Stimulated activated CD8-positive, alpha-beta memory T cell treated with anti-CD3 and anti-CD28 coated beads, Interleukin-15, amount 100 ng/mL, for 24 hours (primary cell): ENCODE data around the gene KCND2.

Source experiments
- DNase-seq: peaks from one replicate; pipeline ENCODE4 v3.0.0-alpha.2; 2020; ENCODE audit warnings: low read depth

The KCND2 gene

DNA sequence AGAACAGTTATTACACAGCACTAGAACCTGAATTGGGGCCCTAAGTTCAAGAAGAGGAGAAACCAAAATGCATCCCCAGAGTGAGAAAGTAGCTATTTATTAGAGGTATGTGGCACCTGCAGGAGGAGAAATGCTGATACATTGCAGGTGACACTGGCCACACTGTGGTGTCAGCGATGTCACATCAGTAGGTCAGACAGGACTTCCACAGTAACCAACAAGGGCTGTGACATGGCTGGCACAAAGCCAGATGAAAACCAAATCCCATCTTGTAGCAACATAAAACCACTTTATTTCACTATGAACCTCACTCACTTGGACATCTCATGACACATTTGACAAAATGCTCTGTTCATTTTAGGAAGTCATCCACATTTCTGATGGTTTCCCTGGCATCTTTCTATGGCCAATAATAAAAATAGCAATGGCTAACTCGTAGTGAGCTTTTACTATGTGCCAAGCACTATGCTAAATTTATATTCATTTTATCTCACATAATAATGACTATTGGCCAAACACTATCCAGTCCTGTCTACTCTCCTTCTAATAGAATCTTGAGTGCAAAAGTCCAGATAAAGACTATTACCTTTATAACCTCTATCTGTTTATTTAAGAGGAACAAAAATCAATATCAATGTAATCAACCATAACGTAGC is 430.7 kb downstream of the KCND2 start:
- DNase-seq = no peak

DNA sequence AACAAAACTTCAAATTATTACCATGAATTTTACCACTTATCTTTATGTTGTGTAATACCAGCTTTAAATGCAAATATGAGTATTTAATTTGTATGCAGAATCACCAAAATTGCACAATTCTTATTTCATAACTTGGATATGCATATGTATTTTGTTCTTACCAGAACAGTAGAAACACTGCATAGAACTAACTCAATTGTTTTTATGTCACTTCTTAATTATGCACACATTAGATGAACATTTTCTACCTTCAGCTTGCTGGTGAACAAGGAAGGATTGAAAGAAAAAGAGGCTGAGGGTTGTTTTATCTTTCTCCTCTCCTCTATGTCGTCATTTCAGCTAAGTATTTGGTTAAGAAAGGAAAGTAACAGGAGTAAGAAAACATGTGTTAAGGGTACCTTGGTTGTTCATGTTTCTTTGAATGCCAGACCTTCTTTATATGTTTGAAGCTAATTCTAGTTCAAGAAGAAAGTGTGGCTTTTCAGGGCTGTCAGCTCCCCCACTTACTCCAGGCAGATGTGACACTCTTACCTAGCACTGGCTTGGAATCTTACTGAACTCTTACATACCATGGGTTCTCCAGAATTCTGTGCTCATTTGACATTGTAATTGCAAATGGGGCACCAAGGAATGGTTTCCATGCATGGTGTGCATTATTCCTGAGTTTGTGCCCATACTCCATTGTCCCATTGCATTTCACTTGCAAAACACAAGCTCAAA is 436.4 kb downstream of the KCND2 start:
- no peak for DNase-seq

DNA sequence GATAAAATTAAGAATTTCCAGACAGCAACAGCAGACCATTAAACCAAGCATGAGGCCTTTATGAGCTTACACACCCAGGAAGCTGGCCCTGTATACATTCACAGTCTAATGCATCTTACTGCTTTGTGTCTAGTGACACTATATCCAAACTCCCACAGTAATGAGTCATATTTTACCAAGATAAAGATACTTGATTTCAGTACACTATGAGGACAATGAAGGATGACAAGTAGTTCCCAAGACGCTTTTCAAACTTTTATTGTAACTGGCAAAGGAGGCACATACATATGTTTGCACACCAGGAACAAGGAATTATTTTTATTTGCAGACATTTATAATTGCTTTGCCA is 437.0 kb downstream of the KCND2 start:
- DNase-seq = no peak

DNA sequence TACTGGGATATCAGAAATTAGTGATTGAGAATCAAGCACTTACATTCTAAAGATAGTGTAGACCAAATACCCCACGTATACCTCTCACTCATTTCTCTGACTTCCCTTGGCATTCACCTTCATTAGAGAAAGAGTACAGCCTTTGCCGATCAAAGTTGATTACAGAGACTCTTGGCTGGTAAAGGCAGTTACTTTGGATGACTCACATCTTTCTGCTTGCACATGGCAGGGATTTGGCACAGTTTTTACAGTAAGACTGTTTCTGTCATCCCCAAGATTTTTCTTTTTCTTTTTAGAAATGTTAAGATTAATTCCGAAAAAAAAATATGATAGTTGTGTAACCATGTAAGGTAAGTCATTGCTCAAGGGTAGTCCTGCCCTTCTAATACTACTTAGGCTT is 442.0 kb downstream of the KCND2 start:
- DNase-seq = no peak

DNA sequence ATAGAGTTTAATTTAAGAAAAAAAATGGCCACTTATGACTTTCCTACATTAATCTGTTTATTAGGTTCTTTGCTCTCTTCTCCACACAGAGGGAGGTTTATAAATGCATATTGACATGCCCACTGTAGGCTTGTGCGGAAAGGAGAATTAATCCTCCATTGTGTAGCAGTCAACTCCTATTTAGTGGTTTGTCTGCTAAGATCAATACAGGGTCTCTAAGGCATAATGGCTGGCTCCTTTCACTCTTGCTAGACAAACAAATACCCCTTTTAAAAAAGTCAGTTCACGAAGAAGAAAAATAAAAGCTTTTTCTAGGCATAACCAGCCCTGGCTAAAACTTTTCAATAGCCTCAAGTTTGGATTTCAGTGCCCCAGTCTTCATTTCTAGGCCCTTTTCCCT is 443.3 kb downstream of the KCND2 start:
- no peak for DNase-seq

DNA sequence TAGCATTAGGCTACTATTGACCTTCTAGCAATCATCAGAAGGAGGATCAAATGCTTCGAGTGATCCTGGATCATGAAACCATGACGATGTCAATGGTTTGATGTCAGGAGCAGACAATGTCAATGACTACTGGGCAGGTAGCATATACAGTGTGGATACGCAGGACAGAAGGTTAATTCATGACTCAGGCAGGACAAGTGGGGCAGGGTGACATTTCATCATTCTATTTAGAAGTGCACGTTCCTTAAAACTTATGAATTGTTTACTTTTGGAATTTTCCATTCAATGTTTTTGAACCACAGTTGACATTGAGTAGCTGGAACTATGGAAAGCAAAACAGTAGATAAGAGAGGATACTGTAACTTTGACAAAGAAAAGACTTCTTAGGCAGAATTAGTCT is 444.2 kb downstream of the KCND2 start:
- no peak for DNase-seq

DNA sequence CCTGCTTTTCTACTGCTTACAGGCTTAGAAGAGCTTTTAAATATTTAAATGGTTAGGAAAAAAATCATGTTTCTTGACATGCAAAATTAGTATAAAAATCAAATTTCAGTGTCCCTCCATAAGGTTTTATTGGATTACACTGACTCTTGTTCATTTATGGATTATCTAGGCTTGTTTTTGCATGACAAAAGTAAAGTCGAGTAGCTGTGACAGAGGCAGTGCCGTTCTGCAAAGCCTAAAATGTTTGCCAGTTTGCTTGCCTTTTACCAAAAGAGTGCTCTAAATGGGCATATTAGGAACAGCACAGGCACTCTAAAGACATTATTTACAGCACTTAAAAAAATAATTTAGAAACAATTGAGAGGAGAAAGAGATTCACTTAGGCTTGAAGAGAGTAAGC is 445.4 kb downstream of the KCND2 start:
- no peak for DNase-seq

DNA sequence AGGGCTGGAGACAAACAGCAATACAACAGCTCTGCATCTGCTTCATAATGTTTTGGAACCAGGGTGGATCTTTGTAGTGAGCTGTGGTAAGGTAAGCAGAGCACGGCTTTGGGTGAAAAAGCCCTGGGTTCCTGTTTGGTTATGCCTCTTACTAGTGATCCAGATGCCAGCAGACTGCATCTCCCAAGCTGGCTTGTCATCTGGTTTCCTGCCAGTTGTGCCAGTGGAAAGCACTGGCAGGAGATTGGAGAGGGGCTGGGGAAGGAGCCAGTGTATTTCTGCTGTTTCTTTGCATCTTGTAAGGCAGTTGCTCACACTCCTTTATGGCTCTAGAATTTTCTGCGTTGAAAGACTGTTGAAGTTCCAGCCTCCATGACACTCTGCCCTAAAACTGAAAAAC is 447.3 kb downstream of the KCND2 start:
- DNase-seq = no peak

DNA sequence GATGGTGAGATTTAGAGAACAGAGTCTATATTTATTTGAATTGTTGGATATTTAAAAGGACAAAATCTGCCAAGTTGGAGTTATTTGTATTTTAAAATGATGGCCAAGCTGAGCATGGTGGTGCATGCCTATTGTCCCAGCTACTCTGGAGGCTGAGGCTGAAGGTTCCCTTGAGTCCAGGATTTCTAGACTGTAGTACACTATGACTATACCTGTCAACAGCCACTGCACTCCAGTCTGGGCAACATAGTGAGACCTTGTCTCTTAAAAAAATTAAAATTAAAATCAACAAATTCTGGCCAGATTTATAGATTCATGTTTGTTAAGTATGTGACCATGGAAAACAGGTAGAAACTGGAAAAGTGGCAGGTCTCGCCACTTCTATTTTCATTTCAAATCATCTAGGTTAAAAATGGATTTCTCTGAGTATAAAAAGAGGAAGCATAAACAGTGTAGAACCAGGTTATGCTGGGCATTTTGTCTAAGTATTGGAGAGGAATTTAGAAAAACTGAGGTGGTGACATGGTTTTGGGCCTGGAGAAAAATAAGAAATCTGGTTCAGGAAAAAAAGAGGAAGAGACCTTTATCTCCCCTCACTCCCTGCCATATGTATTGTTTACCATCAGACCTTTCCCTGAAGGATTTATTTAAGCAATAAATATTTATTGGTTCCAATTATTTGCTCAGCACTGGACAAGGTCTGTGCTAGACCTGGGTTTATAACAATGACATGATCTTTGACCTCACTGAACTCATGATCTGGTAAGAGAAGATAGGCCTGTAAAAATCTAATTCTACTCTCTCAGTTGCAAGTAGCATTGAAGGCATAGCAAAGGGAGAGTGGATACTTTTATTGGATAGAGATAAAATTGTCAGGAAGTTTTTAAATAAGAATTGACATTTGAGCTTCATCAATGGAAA is 450.8 kb downstream of the KCND2 start:
- no peak for DNase-seq

DNA sequence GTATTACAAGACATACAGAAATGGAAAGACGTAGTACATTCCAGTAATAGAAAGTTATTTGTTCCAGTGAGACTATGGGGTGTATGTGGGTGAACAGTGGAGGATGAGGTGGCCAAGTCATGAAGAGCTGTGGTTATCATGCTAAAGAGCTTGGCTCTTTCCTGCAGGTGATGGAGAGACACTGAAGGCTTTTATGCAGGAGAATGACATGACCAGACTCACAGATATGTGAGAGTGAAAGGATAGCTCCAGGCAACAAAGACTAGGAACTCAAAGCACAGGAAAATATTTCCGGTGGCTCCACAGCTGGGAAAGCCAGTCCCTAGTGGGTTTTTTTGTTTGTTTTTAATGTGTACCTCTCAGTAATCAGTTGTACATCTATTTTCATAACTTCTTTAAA is 451.5 kb downstream of the KCND2 start:
- DNase-seq = no peak

DNA sequence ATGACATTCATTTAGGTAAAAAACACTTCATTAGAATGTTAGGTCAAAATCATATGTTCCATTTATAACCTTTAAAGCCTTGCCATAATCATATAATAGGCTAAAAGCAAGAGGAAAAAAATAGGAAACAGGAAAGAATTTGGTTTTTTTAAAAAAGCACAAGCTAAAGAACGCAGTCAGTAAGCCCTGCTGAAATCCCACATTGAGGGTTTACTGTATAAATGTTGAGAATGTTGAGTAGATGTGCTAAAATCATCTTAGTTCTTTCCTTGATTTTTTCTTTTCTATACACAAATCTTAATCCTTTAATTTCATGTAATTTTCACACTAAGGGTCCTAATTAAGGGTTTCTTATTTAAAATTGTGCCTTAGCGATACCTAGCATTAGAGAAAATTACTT is 452.0 kb downstream of the KCND2 start:
- DNase-seq = no peak

DNA sequence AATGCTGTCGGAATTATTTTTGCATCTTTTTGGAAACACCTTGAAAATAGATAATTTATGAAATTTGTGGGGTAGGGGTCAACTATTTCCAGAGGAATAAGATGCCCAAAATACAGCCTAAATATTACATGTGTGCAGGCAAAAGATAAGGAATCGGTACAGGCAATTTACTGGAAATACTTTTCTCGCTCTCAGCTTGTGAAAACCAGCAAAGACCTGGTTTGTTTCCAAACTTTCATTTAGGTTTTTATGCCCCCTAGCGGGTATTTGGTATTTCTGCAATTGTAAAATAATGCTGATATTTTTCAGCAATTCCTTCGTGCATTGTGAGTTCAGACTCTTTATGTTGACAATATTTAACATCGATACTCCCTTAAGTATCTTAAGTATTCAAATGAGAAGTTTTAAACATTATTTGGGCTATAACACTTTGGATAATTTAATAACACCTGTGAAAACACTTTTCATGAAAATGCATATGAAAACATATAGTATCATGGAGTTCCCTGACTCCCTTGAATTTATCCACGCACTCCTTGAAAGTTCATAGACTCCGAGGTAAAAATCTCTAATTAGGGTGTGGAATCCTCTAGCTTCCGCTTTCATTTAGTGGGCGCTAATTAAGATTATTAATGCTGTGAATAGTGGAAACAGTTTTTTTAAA is 452.5 kb downstream of the KCND2 start:
- no peak for DNase-seq

DNA sequence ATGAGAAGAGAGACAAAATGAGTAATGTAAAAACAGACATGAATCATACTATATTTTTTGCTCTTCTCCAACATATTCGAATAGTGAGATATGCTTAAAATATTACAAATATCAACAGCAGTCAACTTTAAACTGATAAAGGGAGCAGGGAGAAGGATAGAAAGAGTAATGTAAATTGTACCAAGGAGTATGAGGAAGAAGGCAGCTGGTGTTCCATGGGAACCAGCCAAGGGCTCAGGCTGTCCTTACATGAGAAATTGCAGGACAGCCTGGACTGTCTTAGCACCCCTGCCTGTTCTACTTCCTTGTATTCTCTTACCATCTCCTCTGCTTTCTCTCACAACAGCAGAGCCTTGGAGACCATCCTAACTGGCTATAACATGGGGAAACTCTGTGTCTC is 456.3 kb downstream of the KCND2 start:
- no peak for DNase-seq

DNA sequence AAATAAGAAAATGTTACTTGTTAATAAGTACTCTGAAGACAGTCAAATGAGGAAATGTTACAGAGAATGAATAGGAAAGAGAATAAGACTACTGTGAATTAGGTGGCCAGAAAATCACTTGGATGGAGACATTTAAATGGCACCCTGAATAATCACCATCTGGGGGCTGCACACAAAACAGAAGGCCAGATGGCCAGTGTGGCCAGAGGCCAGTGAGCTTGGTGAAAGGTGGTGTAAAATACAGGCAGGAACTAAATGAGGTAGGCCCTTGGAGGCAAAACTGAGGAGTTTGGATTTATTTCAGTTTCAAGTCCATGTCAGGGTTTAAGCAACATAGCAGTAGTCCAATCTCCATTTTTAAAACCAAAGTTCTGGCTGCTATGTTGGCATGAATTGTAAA is 458.3 kb downstream of the KCND2 start:
- DNase-seq = no peak

DNA sequence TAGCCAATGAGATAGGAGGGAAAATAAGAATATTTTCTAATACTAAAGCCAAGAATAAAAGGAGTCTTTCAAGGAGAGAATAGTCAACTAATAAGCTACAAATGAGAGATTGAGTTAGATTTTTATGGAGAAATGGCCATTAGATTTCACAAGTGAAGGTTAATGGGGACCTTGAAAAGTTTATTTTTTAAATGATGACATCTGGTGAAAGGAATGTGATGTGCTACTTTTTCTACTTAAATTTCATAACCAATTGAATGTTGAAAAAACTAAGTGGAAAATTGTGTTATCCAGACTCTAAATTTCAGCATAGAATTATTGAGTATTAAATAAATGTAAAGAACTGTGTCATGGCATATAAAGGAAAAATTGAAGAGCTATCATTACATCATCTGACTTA is 459.3 kb downstream of the KCND2 start:
- DNase-seq = no peak

DNA sequence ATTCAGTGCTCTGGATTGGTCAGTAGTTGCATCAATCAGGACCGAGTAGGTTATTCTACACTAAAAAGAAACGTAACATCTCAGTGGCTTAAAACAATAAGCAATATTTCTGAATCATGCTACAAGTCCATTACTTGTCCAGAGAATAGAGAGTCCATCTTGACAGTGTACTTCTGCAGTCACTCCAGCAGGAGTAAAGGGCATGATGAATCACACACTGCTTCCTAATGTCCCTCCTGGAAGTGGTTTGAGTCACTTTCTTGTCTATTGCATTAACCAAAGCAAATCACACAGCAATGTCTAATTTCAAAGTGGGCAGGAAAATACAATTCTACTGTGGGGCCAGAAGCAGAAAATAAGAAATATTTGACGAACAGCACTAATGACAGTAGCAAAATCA is 460.2 kb downstream of the KCND2 start:
- DNase-seq = no peak

DNA sequence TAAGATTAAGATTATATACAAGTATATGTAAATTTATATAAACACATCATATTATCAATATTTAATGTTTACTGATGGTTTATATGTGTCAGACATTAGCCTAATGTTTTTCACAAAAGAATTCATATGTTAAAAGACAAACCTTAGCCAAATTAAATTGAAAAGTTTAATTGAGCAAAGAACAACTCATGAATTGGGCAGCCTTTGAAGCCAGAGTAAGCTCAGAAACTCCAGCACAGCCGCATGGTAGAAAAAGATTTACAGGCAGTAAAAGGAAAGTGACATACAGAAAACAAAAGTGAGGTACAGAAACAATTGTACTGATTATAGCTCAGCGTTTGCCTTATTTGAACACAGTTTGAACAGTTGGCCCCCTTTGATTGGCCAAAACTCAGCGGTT is 460.9 kb downstream of the KCND2 start:
- DNase-seq = no peak

DNA sequence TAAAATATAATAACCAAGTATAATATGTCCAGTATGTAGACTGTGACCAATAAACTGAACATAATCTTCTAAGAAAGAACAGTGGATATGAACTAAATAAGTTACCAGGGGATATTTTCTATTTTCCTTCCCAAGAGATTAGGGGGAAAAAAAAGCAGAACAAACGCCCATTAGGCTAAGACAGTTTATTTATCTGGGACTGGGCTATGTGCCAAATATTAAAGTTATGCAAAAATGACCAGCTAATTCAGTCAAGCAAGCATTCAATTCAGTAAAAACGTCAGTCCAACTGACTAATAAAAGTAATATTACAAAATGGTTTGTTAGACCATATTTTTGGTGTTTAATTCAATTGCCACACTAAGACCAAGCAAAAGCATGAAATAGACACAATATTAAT is 462.8 kb downstream of the KCND2 start:
- DNase-seq = no peak

DNA sequence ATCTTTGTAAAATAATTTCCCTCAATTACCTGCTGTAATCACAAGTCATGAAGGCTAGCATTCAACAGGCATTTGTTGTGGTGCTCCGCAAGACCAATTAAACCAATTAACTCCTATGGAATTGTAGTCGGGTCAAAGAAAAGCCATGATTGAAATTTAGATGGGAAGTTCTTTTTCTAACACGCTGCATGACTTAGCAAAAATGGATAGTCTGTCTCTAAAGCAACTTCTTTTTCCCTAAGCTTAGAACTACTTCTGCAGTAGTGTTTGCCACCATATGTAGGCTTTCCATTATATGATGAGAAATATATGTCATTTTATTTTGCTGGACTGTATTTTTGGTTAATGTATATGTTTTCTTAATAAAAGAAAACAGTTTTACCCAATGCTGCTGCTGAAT is 465.8 kb downstream of the KCND2 start:
- no peak for DNase-seq

DNA sequence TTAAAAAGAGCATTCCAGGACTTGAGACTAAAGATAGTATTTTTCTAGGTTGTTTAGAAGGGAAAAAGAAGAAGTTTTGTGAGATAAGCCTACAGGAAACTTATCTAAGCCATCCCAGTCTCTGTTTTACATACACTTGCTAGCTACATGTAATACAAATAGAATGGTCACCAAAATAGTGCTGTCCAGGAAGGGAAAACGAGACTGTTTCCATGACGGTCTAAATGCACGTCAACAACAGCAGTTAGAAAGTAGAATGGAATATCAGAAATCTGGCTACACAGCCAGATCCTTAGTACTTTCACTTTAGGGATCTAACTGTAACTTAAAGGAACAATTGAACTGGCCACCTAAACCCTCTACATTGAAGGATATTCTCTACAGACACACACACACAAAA is 467.4 kb downstream of the KCND2 start:
- no peak for DNase-seq

DNA sequence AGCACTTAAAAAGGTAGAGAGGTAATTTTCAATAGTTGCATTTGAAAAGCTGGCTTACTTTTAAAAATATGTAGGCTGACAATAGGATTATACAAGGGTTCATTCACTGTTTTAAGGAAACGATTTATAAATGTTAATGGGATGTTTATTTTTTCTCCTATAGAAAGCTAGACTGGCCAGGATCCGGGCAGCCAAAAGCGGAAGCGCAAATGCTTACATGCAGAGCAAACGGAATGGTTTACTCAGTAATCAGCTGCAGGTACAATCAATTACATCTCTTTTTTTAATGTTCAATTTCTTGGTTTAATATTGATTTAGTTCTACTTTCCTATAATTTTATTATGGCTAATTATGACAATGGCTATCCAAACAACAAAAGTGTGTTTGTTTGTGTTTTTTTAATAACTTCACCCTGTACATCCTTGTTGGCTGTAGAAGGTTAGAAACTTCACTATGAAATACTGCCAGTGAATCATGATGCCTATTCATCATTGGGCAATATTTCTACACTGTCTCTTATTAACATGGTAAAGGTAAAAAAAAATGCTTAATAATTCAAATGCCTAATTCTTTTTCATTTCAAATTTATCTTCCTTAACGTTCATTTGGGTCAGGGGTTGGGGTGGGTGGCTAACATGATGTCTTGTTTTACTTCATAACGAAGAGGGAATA is 468.5 kb downstream of the KCND2 start:
- DNase-seq = no peak

DNA sequence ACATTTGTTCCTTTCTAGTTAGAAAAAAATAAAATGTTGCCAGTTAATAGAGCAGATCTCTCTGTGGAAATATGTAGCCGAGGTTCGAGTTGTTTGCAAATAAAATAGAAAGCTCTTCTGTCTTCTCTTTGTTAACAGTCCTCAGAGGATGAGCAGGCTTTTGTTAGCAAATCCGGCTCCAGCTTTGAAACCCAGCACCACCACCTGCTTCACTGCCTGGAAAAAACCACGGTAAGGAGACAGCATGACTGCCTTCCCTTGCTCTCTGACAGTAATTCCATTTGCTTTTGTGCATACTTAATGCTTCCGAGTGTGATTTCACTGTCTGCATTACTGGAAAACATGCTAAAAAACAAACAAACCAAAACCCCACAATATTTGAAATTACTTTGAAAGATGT is 469.4 kb downstream of the KCND2 start:
- no peak for DNase-seq
